ENCODE measurements around the gene C3orf20.

Gene C3orf20

DNA sequence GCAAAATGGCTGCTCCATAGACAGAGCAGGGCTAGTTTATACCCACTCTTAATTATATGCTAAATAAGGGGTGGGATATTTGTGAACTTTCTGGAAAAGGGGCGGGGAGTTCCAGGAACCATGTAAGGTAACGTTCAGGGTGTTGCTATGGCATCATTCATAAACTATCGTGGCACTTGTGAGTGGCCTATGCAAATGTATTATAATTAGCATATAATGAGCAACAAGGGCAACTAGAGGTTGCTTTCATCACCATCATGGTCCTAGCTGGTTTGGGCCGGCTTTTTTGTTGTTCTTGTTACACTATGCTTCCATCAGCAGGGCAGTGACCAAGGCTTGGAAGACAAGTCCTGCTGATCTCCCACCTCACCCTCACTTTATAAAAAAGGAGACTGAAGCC is 100.6 kb downstream of the C3orf20 start:
- DNase-seq (ENCODE audit: low spot score) = no peak
- in situ Hi-C loops (cut with MboI; ENCODE audit: low sequenced_read_pairs, unreplicated experiment) = no loop called here
- TF ChIP-seq CTCF (IDR thresholded peaks at IDR 0.05; ENCODE audit: borderline replicate concordance, control extremely low read depth, extremely low read depth, insufficient read depth, missing control alignments) = no peak

DNA sequence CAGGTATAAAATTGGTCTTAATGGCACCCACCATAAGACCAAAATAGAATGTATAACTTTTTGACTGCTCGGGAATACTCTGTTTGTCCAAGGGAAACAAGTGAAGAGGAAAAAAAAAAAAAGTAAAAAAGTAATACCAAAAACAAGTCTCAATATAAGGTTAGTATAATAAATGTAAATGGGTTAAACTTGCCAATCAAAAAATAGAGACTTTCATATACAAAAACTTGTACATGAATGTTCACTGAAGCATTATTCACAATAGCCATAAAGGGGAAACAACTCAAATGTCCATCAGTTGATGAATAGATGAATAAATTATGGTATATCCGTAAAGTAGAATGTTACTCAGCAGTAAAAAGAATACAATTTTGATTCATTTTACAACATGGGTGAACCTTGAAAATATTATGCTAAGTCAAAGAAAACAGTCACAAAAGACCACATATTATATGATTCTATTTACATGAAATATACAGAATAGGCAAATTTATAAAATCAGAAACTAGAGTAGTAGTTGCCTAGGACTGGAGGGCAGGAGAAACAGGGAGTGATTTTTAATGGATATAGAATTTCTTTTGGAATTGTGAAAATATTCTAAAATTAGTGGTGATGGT is 104.2 kb downstream of the C3orf20 start:
- no peak for DNase-seq (ENCODE audit: low spot score)
- in situ Hi-C loops (cut with MboI; ENCODE audit: low sequenced_read_pairs, unreplicated experiment) = no loop called here
- no peak for TF ChIP-seq CTCF (IDR thresholded peaks at IDR 0.05; ENCODE audit: borderline replicate concordance, control extremely low read depth, extremely low read depth, insufficient read depth, missing control alignments)

GRCh38 chr3:14780927-14781507 is 106.1 kb downstream of the C3orf20 start:
- in situ Hi-C loops (cut with MboI; ENCODE audit: low sequenced_read_pairs, unreplicated experiment) = loop anchor here (10.0 kb wide), 1 partner anchor 106 kb away; the partner anchor contains the start of gene C3orf20
- DNase-seq (ENCODE audit: low spot score) = peak; percentile 82

DNA sequence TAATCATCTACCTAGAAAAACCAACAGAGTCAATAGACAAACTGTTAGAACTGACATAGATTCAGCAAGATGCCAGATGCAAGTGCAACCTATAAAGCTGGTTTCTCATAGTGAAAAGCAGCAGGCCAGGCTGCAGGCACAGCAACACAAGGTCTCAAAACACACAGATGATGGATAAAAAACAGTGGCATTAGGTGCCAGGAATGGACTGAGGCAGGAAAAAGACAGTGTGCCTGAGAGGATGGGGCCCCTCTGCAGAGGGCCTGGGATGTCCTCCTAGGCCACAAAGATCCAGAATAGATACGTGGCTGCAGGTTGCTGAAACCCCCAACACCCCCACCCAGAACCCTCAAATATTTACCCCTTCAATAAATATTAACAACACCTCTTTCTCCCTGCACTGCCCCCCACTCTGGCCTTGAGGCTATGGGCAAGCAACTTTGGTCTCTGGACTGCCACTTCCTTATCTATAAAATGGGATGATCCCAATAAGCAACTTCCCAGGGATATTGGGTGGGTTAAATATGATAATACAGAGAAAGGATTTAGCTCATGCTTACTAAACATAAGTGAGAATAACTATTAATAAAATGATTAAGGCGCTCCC is 108.6 kb downstream of the C3orf20 start:
- in situ Hi-C loops (cut with MboI; ENCODE audit: low sequenced_read_pairs, unreplicated experiment) = loop anchor here (10.0 kb wide), 1 partner anchor 109 kb away; the partner anchor contains the start of gene C3orf20
- no peak for DNase-seq (ENCODE audit: low spot score)
- no peak for TF ChIP-seq CTCF (IDR thresholded peaks at IDR 0.05; ENCODE audit: borderline replicate concordance, control extremely low read depth, extremely low read depth, insufficient read depth, missing control alignments)

More at GRCh38 chr3:14780927-14781507, 106.1 kb downstream of the C3orf20 start:
- TF ChIP-seq CTCF (IDR thresholded peaks at IDR 0.05; ENCODE audit: borderline replicate concordance, control extremely low read depth, extremely low read depth, insufficient read depth, missing control alignments) = peak; percentile 79

- in situ Hi-C loops (cut with MboI; ENCODE audit: low sequenced_read_pairs, unreplicated experiment) = loop anchor here (10.0 kb wide), 1 partner anchor 109 kb away; the partner anchor contains the start of gene C3orf20
- no peak for DNase-seq (ENCODE audit: low spot score)
- TF ChIP-seq CTCF (IDR thresholded peaks at IDR 0.05; ENCODE audit: borderline replicate concordance, control extremely low read depth, extremely low read depth, insufficient read depth, missing control alignments) = no peak
Observed at GRCh38 chr3:14784087-14784681, 109.2 kb downstream of the C3orf20 start.

Measured in GM13976 (cell line).